Activated naive CD8-positive, alpha-beta T cell (primary cell): Measurements from ENCODE around the gene STAT5B.
A peak's percentile ranks its signal among the peaks of the same experiment; 100 is the strongest.
"Not testable (repeated sequence)": the region's sequence is repeated elsewhere in the genome, so short reads cannot be mapped to it uniquely, and the experiment has no call there.

Source experiments
- H3K27ac Mint-ChIP-seq: one replicate; pipeline ENCODE4 v1.8.0; 2021; ENCODE audit warnings: mixed read lengths
- H3K27me3 Mint-ChIP-seq: one replicate; pipeline ENCODE4 v1.8.0; 2021; ENCODE audit warnings: mixed read lengths
- H3K36me3 Mint-ChIP-seq: one replicate; pipeline ENCODE4 v1.8.0; 2021; ENCODE audit warnings: mixed read lengths
- H3K4me1 Mint-ChIP-seq: one replicate; pipeline ENCODE4 v1.8.0; 2021; ENCODE audit warnings: low read depth, mixed read lengths
- H3K4me3 Mint-ChIP-seq: one replicate; pipeline ENCODE4 v1.8.0; 2021; ENCODE audit warnings: mild to moderate bottlenecking, mixed read lengths
- H3K9me3 Mint-ChIP-seq: one replicate; pipeline ENCODE4 v1.8.0; 2021; ENCODE audit warnings: low read depth, mixed read lengths

STAT5B gene

GRCh38 chr17:42248351-42249179 is 27.6 kb downstream of the STAT5B start:
- peak overlapping the region; percentile 91 for H3K4me3 Mint-ChIP-seq
- H3K27me3 Mint-ChIP-seq, result no peaks in the 10 kb centered on the region
- H3K36me3 Mint-ChIP-seq, result peaks cover 2% of the 10 kb centered on the region
- H3K27ac Mint-ChIP-seq, result peak overlapping the region; percentile 98
- peaks cover 73% of the 10 kb centered on the region for H3K4me1 Mint-ChIP-seq
- no peaks in the 10 kb centered on the region for H3K9me3 Mint-ChIP-seq

DNA sequence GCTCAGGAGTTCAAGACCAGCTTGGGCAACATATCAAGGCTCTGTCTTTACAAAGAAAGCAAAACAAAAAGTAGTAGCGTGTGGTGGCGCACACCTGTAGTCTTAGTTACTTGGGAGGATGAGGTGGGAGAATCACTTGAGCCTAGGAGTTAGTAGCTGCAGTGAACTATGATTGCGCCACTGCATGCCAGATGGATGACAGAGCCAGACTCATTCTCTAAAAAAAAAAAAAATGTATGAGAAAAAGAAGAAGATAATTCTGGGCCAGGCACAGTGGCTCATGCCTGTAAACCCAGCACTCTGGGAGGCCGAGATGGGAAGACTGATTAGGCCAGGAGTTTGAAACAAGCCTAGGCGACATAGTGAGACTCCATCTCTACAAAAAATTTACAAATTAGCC is 28.5 kb downstream of the STAT5B start:
- Mint-ChIP-seq H3K27me3 (no peaks in the 10 kb centered on the region), H3K27ac (peak overlapping the region; percentile 98), H3K9me3 (no peaks in the 10 kb centered on the region), H3K4me1 (peaks cover 68% of the 10 kb centered on the region), H3K36me3 (peaks cover 2% of the 10 kb centered on the region), H3K4me3 (peak overlapping the region; percentile 59)

- H3K4me3 Mint-ChIP-seq, result peak overlapping the region; percentile 66
- peak overlapping the region; percentile 98 for H3K27ac Mint-ChIP-seq
- H3K9me3 Mint-ChIP-seq, result no peaks in the 10 kb centered on the region
- no peaks in the 10 kb centered on the region for H3K36me3 Mint-ChIP-seq
- H3K27me3 Mint-ChIP-seq, result no peaks in the 10 kb centered on the region
- peaks cover 67% of the 10 kb centered on the region for H3K4me1 Mint-ChIP-seq
Observed at GRCh38 chr17:42246515-42246914, 29.7 kb downstream of the STAT5B start.

DNA sequence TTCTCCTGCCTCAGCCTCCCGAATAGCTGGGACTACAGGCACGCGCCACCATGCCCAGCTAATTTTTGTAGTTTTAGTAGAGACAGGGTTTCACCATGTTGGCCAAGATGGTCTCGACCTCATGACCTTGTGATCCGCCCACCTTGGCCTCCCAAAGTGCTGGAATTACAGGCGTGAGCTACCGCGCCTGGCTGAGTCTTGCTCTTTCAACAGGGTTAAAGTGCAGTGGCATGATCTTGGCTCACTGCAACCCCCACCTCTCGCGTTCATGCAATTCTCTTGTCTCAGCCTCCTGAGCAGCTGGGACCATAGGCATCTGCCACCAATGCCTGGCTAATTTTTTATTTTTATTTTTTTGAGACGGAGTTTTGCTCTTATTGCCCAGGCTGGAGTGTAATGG is 31.0 kb downstream of the STAT5B start:
- H3K9me3 Mint-ChIP-seq, H3K4me3 Mint-ChIP-seq, H3K27me3 Mint-ChIP-seq, H3K36me3 Mint-ChIP-seq, H3K27ac Mint-ChIP-seq: not testable (repeated sequence)
- peaks cover 66% of the 10 kb centered on the region for H3K4me1 Mint-ChIP-seq

GRCh38 chr17:42244116-42244515 is 32.1 kb downstream of the STAT5B start:
- H3K36me3 Mint-ChIP-seq, H3K4me3 Mint-ChIP-seq, H3K9me3 Mint-ChIP-seq, H3K27me3 Mint-ChIP-seq: not testable (repeated sequence)
- H3K4me1 Mint-ChIP-seq, result peaks cover 60% of the 10 kb centered on the region
- peak overlapping the region; percentile 46 for H3K27ac Mint-ChIP-seq

DNA sequence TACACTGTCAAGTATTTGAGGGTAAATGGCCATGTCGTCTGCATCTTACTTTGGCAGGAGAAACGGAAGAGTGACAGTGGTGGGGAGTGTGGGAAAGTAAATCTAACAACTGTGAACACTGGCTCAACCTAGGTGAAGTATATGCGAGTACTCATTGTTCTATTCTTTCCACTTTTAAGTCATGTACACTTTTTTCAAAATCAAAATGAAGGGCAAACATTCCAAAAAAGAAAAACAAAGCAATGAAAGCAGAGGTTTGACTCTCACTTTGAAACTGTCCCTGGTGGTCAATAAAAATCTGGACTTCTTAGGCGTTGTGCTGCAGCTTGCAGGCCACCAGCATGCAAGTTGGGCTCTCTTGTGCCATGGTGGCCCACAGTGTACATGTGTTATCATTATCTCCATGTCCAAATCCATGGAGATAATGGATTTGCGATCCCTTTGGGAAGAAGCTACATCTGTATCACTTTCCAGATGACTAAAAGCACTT is 32.7 kb downstream of the STAT5B start:
- Mint-ChIP-seq H3K4me3 (no peak overlapping the region), H3K27me3 (no peaks in the 10 kb centered on the region), H3K36me3 (no peaks in the 10 kb centered on the region), H3K27ac (peak overlapping the region; percentile 46), H3K9me3 (no peaks in the 10 kb centered on the region), H3K4me1 (peaks cover 56% of the 10 kb centered on the region)

DNA sequence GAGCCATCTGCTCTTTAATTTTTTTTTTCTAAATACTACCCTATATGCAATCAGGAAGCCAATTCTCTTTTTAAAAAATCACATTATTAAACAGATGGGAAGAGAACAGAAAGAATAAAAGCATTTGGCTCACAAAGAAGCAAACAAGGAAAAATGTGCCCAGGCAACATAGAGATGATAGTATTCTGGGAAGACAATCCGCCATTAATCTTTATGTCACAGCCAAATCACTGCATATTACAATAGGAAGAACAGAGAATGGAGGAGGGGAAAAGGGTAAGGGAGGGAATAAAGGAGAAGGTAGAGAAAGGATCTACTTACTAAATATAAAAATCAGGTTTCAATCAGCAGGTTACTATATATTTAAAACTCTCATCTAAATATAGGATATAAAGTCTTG is 34.3 kb downstream of the STAT5B start:
- Mint-ChIP-seq H3K36me3 (no peaks in the 10 kb centered on the region), H3K27ac (no peak overlapping the region), H3K4me1 (peaks cover 46% of the 10 kb centered on the region)

GRCh38 chr17:42240863-42241262 is 35.3 kb downstream of the STAT5B start:
- H3K36me3 Mint-ChIP-seq, H3K27me3 Mint-ChIP-seq, H3K4me3 Mint-ChIP-seq, H3K9me3 Mint-ChIP-seq: not testable (repeated sequence)
- H3K27ac Mint-ChIP-seq, result peak overlapping the region; percentile 54
- peaks cover 43% of the 10 kb centered on the region for H3K4me1 Mint-ChIP-seq

More for the DNA sequence above, 34.3 kb downstream of the STAT5B start:
- H3K9me3 Mint-ChIP-seq, result no peaks in the 10 kb centered on the region
- H3K27me3 Mint-ChIP-seq, result no peaks in the 10 kb centered on the region
- H3K4me3 Mint-ChIP-seq, result no peak overlapping the region

DNA sequence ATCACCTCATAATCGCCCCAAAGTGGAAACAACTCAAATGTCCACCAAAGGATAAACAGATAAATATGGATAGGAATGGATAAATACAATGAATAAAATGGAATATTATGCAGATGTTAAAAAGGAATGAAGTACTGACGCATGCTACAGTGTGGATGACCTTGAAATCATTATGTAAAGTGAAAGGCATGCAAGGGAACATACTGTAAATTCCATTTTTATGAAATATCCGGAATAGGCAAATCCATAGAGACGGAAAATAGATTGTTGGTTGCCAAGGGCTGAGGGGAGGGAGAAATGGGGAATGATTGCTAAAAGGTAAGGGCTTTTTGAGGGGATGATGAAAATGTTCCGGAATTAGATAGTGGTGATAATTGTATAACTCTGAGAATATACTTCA is 36.0 kb downstream of the STAT5B start:
- Mint-ChIP-seq H3K9me3 (no peaks in the 10 kb centered on the region), H3K27ac (peak overlapping the region; percentile 54), H3K36me3 (no peaks in the 10 kb centered on the region), H3K27me3 (no peaks in the 10 kb centered on the region), H3K4me3 (no peak overlapping the region), H3K4me1 (peaks cover 45% of the 10 kb centered on the region)

DNA sequence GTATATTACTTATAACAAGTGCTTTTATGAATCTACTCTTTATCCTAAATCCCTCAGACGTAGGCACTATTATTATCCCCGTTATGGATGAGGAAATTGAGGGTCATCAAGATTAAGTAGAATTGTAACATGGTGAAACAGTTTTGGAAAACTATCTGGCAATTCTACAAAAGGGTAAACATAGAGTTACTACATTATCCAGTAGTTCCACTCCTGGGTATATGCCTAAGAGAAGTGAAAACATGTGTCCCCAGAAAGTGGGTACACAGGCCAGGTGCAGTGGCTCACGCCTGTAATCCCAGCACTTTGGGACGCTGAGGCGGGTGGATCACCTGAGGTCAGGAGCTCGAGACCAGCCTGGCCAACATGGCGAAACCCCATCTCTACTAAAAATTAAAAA is 36.6 kb downstream of the STAT5B start:
- H3K4me3 Mint-ChIP-seq, H3K36me3 Mint-ChIP-seq, H3K27ac Mint-ChIP-seq, H3K9me3 Mint-ChIP-seq, H3K27me3 Mint-ChIP-seq: not testable (repeated sequence)
- peaks cover 49% of the 10 kb centered on the region for H3K4me1 Mint-ChIP-seq

GRCh38 chr17:42236760-42237159 is 39.4 kb downstream of the STAT5B start:
- Mint-ChIP-seq H3K27me3 (no peaks in the 10 kb centered on the region), H3K4me1 (peaks cover 44% of the 10 kb centered on the region), H3K27ac (peak overlapping the region; percentile 2), H3K9me3 (no peaks in the 10 kb centered on the region), H3K36me3 (no peaks in the 10 kb centered on the region), H3K4me3 (no peak overlapping the region)

GRCh38 chr17:42233994-42234393 is 42.2 kb downstream of the STAT5B start:
- H3K4me1 Mint-ChIP-seq, result peaks cover 38% of the 10 kb centered on the region
- no peaks in the 10 kb centered on the region for H3K27me3 Mint-ChIP-seq
- H3K9me3 Mint-ChIP-seq, result no peaks in the 10 kb centered on the region
- peak overlapping the region; percentile 34 for H3K27ac Mint-ChIP-seq
- no peak overlapping the region for H3K4me3 Mint-ChIP-seq
- no peaks in the 10 kb centered on the region for H3K36me3 Mint-ChIP-seq

- Mint-ChIP-seq H3K9me3 (no peaks in the 10 kb centered on the region), H3K4me1 (peaks cover 39% of the 10 kb centered on the region), H3K4me3 (no peak overlapping the region), H3K36me3 (no peaks in the 10 kb centered on the region), H3K27me3 (no peaks in the 10 kb centered on the region), H3K27ac (no peak overlapping the region)
Observed at GRCh38 chr17:42233156-42233555, 43.0 kb downstream of the STAT5B start.

DNA sequence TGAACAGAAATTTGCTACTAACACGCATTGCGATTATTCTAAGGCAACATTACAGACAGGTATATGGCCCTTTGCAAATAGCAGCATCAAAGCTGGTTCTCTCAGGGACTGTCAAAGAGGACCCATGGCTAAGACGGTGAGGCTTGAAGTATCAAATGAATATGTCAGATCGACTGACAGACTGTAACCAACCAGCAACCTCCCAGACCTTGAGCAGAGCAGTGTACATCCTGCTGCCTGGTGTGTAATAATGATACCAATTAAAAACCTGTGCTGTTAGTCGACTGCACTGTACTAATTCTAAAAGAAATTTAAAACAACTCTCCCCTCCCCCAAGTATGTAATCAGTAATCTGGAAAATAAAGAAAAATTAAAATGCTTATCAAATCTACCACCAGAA is 46.0 kb downstream of the STAT5B start:
- Mint-ChIP-seq H3K4me1 (peaks cover 30% of the 10 kb centered on the region), H3K27me3 (no peaks in the 10 kb centered on the region), H3K36me3 (no peaks in the 10 kb centered on the region), H3K27ac (peak overlapping the region; percentile 34), H3K9me3 (no peaks in the 10 kb centered on the region), H3K4me3 (no peak overlapping the region)

DNA sequence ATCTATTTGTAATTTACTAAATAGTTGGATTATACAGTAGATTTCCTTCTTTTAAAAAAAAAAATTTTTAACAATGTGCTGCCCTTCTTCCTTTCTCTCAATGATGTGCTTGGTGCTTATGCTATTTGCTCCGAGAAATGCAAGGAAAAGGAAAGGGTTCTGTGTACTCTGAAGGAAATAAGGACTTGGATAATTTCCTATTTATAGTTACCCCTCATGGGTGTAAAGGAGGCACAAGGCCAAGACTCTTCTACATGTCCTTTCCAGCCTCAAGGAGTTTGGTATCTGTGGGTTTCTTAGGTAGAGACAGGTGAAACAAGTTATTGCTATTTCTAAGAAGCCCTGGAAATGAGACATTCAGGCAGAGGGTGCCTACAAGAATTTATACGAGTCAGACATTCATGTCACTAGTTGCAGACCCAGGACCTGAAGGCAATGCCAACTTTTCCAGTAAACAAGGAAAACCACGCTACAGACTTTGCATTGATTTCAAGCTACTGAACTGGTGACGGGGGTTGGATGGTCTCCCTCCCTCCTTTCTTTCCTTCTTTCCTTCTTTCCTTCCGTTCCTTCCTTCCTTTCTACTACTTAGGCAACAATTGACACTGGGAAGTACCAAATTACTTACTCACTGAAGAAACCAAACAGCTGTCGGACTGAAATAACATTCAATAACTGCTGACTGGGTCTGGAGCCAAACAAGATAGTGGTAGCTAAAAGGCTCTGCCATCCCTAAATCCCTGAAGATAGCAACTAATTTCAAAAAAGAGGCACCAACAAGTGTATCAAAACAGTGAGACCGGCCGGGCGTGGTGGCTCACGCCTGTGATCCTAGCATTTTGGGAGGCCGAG is 48.1 kb downstream of the STAT5B start:
- Mint-ChIP-seq H3K27me3 (no peaks in the 10 kb centered on the region), H3K4me3 (no peak overlapping the region), H3K9me3 (no peaks in the 10 kb centered on the region), H3K4me1 (peaks cover 20% of the 10 kb centered on the region), H3K36me3 (no peaks in the 10 kb centered on the region), H3K27ac (peak overlapping the region; percentile 68)
